Left renal pelvis (tissue), 4 donors: ENCODE measurements around the gene SMIM34. TPM values are rescaled to one million over a fixed set of nuclear protein-coding genes. Genes with fewer than 3 reads are reported as not detected.
"Not testable (repeated sequence)": the region's sequence is repeated elsewhere in the genome, so short reads cannot be mapped to it uniquely, and the experiment has no call there.

ENCODE experiments used
- DNase-seq, 4 donors: peaks; one replicate each; pipeline ENCODE4 v3.0.0-alpha.2; 2013; ENCODE audit warnings: low read depth in 4 of 4, low spot score in 3 of 4
- polyA plus RNA-seq, 4 donors: library from polyadenylated mRNA; unstranded; fragments of 120-200 nt; gene quantifications; one replicate each; pipeline ENCODE4 v1.2.1, GENCODE V29; 2013; ENCODE audit not compliant: insufficient read length in 4 of 4

Gene SMIM34
- polyA plus RNA-seq: under 1 TPM in 3 of 4 donors, not detected in 1; 0.32 to 0.73 (median 0.37) TPM

DNA sequence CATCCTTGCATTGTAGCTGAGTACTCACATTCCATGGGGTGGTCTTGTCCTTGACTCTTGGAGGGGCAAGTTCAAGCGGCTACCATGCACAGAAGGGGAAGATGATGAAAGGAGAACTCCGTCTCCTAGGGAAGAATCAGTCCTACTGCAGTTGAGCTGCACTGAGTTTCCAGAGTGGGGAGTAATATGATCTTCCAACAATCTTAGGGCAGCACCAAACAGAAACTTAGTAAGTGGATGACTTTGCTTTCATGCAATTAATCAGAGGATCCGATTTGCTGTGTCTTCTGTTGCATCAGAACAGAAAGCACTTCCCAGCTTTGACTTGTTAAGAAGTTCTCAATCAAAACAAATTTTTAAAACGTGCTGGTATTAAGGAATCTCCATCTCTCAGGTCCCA is at the start of gene SMIM34:
Gene SMIM34 (minus strand): TSS at position 147 of the 400 bp plus-strand sequence. CDS start 112 bp downstream, at position 35.
- not testable (repeated sequence) for DNase-seq

DNA sequence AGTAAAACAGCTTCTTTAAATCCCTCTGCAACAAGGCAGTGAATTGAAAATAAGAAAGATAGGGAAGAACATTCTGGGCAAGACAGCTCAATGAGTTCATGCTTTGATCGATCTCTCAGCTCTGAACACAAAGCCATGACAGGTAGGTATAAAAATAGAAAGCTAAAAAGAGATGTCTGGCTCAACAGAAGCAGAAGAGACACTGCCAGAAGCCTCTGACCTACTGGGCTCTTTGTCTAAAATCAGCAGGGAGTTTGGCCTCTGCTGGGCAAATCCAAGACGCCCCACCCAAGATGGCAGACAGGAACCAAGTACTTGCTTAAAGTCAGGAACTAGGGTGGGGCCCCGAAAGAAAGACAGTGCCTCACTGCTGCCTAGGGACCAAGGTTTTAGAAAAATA is 43.6 kb upstream of the SMIM34 start:
- not testable (repeated sequence) for DNase-seq

DNA sequence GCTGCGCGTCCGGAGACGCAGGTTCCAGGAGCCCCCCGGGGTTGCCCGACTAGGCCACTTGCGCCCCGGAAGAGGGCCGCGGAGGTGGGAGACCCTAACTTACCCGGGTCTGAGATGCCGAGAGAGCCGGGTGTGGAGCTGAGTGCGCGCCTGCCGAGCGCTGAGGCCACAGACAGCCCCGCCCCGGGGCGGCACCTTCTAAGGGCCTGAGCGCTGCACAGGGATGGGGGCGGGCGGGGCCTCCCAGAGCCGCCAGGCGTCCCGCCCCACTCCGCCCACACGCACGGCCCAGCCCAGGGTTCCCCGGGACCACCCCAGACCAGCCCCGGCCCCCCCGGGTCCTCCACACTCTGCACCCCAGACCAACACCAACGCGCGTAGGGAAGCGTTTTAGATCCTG is 35.7 kb upstream of the SMIM34 start:
- DNase-seq: not testable (repeated sequence)

DNA sequence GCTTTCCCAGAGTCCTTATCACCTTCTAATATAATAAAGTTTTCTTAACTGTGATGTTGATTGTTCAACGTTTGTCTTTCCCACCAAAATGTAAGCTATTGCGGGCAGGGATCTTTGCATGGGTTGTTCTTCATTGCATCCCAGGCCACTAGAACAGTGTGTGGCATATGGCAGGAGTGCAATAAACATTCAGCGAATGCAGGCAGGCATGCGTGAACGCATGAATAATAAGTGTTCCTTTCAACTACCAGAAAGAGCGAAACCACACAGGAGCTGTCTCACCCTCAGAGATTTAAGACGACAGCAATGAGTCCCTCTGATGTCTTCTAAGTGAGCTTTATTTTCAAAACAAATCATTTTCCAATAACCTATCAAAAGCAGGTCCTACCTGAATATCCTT is 34.5 kb upstream of the SMIM34 start:
- not testable (repeated sequence) for DNase-seq

- DNase-seq: not testable (repeated sequence)
Measured at GRCh38 chr21:34456180-34456579, 32.4 kb upstream of the SMIM34 start.

- DNase-seq: not testable (repeated sequence)
Measured at GRCh38 chr21:34455628-34456027, 31.9 kb upstream of the SMIM34 start.

DNA sequence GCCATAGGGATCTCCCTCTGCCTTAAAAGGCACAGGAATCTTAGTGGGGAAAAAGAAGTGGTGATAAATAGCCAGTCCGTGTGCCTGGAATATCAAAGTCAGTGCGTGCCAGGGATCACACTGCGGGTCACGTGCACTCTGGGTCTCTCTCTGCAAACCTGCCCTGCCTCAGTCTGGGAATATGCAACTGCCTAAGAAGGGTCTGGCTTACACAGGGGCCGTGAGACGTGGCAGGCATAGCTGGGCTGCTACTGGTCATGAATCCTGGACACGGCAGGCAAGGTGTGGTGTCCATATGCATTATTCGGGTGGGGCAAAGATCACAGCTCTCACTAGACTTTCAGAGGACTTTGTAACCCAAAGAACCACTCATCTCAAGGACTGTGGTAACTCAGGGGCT is 23.3 kb upstream of the SMIM34 start:
- not testable (repeated sequence) for DNase-seq

DNA sequence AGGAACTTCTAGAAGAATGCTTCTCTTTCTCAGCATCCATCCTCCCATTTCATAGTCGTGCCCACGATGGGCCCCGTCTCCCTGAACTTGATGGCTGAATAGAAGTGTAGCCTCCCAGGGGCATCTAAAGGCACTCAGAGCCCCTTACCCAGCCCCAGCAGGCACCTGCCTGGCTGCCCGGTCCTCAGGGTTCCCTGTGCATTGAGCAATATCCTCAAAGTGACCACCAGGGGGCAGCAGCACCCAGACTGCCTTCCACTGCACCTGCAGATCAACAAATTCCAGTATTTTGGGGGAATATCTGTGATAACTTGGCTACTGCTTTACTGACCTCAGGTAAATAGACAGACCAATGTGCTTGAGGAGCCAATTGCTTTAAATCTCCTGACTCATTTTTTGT is 19.7 kb upstream of the SMIM34 start:
- DNase-seq: not testable (repeated sequence)

DNA sequence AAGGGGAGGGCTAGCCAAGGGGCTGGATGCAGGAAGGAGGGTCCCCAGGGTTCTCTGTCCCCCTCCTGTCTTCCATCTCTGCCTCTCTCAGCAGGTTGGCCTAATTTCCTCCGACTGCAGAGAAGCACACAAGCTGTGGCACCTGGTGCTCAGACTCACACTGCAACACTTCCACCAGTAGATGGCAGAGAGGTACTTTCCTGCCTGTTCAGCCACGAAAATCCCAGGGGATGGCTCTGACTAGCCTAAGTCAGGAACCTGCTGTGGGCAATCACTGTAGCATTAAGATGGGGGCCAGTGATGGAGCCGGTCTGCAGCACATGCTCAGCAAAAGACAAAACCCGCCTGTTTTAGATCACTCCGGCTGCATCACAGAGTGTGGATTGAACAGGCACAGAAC is 6.0 kb upstream of the SMIM34 start:
- DNase-seq: not testable (repeated sequence)

DNA sequence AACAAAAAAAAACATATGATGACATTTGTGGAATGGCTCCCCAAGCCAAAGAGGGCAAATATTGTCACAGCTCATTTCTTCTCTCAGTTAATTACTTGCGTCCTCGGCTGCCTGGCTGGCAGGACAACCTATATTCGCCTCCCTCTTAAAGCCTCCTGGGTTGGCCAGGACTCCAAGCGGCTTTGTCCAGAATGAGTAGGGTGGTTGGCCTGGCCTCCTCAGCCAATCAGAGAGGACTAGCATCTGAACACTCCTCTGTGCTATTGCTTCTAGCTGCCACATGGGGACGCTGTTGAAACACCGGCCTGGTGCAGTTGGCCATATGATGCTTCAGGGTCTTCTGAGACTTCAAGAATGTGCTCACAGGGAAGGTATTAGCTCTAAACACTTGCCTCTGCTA is 4.7 kb upstream of the SMIM34 start:
- not testable (repeated sequence) for DNase-seq

GRCh38 chr21:34427339-34427738 is 3.6 kb upstream of the SMIM34 start:
- DNase-seq: not testable (repeated sequence)

DNA sequence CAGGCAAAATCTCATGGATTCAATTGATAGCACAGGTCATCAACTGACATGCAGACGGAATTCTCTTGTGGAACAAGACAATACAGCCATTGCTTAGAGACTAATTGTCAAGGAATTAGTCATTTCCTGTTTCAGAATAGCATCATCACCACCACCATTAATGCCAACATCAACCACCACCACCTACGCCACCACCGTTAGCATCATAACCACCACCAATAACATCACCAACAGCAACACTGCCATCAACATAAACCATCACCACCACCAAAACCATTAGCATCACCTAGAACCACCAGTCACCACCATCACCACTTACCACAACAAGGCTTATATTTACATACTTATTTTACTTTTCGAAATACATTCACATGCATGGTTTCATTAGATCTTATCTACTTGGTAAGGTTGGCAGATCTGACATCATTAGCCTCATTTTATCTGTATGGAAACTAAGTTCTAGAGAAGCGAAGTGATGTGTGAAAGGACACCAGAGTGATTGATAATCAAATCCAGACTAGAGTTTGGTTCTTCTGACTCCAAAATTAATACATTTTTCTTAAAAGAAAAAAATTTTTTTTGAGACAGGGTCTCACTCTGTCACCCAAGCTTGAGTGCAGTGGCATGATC is 6.2 kb downstream of the SMIM34 start:
- DNase-seq: not testable (repeated sequence)

GRCh38 chr21:34407294-34407693 is 16.5 kb downstream of the SMIM34 start:
- DNase-seq: not testable (repeated sequence)

DNA sequence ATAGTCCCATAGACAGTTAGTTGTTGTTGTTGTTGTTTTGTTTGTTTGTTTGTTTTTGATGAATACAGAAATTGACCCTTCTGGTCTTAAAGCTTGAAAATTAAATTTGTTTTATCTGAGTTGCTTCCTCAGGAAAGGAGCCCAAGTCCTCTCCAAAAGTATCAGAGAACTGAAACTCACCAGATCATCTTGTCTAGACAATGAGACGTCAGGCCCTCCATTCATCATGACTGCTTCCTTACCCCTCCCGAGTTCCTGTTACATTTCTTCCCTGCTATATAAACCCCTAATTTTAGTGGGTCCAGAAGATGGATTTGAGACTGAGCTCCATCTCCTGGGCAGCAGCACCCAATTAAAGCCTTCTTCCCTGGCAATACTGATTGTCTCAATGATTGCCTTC is 17.1 kb downstream of the SMIM34 start:
- DNase-seq: not testable (repeated sequence)

- not testable (repeated sequence) for DNase-seq
Measured at GRCh38 chr21:34406102-34406501, 17.6 kb downstream of the SMIM34 start.

- not testable (repeated sequence) for DNase-seq
Measured at GRCh38 chr21:34405686-34406085, 18.1 kb downstream of the SMIM34 start.

- DNase-seq: not testable (repeated sequence)
Measured at GRCh38 chr21:34404742-34405141, 19.0 kb downstream of the SMIM34 start.

GRCh38 chr21:34400522-34400921 is 23.2 kb downstream of the SMIM34 start:
- not testable (repeated sequence) for DNase-seq

DNA sequence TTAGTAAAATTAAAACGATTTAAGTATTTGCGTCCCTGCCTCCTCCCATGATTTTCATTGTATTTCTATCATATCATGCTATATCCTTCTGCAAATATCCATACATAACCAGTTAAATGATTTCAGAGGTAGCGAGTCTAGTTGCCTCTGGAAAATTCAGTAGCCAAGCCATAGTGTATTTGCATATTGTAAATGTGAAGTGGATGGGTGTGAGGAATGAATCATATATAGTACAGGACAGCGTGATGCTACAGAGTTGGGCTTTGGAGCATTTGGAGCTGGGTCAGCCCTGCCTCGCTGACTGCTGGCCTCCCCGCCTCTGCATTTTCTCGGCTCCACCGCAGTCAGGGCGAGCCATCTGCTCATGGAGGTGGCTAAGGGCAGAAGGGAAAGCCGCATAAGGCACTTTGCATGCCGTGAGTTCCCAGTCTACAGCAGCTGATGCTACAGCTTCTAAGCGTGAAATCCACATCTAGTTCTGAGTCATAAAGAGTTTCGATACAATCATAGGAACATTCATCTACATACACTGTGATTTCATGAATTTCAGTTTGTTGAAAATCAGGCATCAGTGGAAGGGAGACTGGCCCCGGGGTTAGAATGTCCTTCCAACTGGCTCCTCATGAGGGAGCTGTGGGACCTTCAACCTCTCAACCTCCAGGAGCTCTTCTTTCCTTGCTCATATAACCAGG is 39.9 kb downstream of the SMIM34 start:
- DNase-seq: not testable (repeated sequence)

GRCh38 chr21:34383138-34383537 is 40.6 kb downstream of the SMIM34 start:
- DNase-seq: not testable (repeated sequence)

DNA sequence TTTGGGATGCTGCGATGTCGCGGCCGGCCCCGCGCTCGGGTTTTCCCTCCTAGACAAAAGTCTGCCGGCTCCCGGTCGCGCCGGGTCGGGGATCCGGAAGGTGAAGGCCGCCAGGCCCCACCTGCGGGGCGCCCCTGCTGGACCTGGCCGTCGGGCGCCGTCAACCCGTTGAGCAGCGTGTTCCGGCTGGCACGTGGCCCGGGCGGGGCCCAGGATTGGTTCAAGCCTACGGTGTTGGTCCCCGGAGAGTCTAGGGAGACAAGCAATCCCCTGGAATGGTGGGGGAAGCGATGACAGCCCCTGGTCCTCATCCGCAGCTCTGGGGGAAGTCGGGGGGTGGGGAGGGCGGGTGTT is 48.2 kb downstream of the SMIM34 start:
- not testable (repeated sequence) for DNase-seq
